ENCODE results near the gene ARL8B.
"Not testable (repeated sequence)": the region's sequence is repeated elsewhere in the genome, so short reads cannot be mapped to it uniquely, and the experiment has no call there.

ARL8B gene

GRCh38 chr3:5147152-5147551 lies 25.1 kb downstream of the ARL8B start:
- DNase-seq = not testable (repeated sequence)

- no peak for DNase-seq
These were observed 27.3 kb downstream of the ARL8B start for GRCh38 chr3:5149306-5149880.

GRCh38 chr3:5151586-5151985 lies 29.5 kb downstream of the ARL8B start:
- no peak for DNase-seq

- DNase-seq = no peak
These were observed 31.0 kb downstream of the ARL8B start for GRCh38 chr3:5153074-5153473.

- DNase-seq = no peak
These were observed 33.1 kb downstream of the ARL8B start for GRCh38 chr3:5155241-5155640.

GRCh38 chr3:5160321-5160720 lies 38.2 kb downstream of the ARL8B start:
- no peak for DNase-seq

GRCh38 chr3:5160940-5161858 lies 39.1 kb downstream of the ARL8B start:
- DNase-seq = no peak

- DNase-seq = no peak
These were observed 40.0 kb downstream of the ARL8B start for GRCh38 chr3:5162102-5162501.

- DNase-seq = no peak
These were observed 43.6 kb downstream of the ARL8B start for GRCh38 chr3:5165698-5166097.

GRCh38 chr3:5166846-5167245 lies 44.8 kb downstream of the ARL8B start:
- no peak for DNase-seq

GRCh38 chr3:5168110-5168509 lies 46.0 kb downstream of the ARL8B start:
- no peak for DNase-seq

GRCh38 chr3:5169807-5170206 lies 47.7 kb downstream of the ARL8B start:
- DNase-seq = no peak

GRCh38 chr3:5170975-5171374 lies 48.9 kb downstream of the ARL8B start:
- DNase-seq = no peak

GRCh38 chr3:5172018-5172417 lies 49.9 kb downstream of the ARL8B start:
- no peak for DNase-seq

- DNase-seq = not testable (repeated sequence)
These were observed 56.9 kb downstream of the ARL8B start for GRCh38 chr3:5179036-5179435.

- no peak for DNase-seq
These were observed 59.5 kb downstream of the ARL8B start for GRCh38 chr3:5181469-5182141.

- not testable (repeated sequence) for DNase-seq
These were observed 61.6 kb downstream of the ARL8B start for GRCh38 chr3:5183714-5184113.

GRCh38 chr3:5184499-5184898 lies 62.4 kb downstream of the ARL8B start:
- no peak for DNase-seq

GRCh38 chr3:5185093-5185673 lies 63.1 kb downstream of the ARL8B start:
- no peak for DNase-seq

- no peak for DNase-seq
These were observed 64.2 kb downstream of the ARL8B start for GRCh38 chr3:5186089-5186857.

GRCh38 chr3:5186858-5187155 lies 64.7 kb downstream of the ARL8B start:
- DNase-seq = no peak

- DNase-seq = peak; percentile 88
These were observed 65.2 kb downstream of the ARL8B start, which contains the start of gene EDEM1 for GRCh38 chr3:5187156-5187919. EDEM1 (plus strand) TSS chr3:5187707; CDS start chr3:5187806, 99 bp downstream.
